NCI-H460 (cell line): ENCODE results near the gene LMBR1. TPM values are rescaled to one million over a fixed set of nuclear protein-coding genes. Genes with fewer than 3 reads are reported as not detected.
"Not testable (repeated sequence)": the region's sequence is repeated elsewhere in the genome, so short reads cannot be mapped to it uniquely, and the experiment has no call there.

Source experiments
- DNase-seq: peaks from one replicate; pipeline ENCODE4 v3.0.0-alpha.2; 2016; ENCODE audit warnings: low read depth; ENCODE audit errors: extremely low read depth
- small RNA-seq, 2 experiments: library from RNA; depleted of rRNA; stranded (forward); fragments of <200 nt; gene quantifications; one replicate each; pipeline ENCODE3, GENCODE V24; 2014
- total RNA-seq: library from RNA; depleted of rRNA; stranded (reverse); fragments of >200 nt; shearing (Covaris generic); gene quantifications from 2 replicates; pipeline ENCODE4 v1.2.3, GENCODE V29; 2014; rRNA removed

Gene LMBR1
- total RNA-seq, 1 experiment from 2014 or later = 53.4 TPM

DNA sequence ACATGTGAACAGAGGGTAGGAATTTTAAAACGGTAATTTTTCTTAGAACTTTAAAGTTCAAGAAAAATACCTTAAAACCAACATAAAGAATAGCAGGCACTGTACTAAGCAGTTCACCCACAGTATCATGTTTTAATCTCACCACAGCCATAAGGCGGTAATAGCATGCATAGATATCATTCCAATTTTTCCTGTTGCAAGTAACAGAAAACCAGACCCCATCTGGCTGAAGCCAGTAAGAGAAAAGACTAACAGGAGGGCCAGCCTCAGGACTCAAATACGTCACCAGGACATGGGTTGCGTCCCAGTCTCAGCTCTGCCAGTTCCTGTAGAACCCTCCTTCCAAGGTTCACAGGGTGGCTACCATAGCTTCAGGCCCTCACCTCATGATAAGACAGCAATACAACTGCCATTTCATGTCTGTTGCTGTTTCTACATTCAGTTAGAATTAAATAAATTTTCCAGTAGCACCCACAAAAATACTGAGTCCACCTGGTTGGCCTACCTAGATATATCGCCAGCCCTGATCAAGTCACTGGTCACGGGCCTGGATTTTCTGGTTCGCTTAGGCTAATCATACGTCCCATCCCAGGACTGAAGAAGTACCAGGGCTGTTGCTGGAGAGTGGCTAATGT, 254.4 kb downstream of the LMBR1 start:
- no peak for DNase-seq

- not testable (repeated sequence) for DNase-seq
Observed at GRCh38 chr7:156637093-156637492, 255.9 kb downstream of the LMBR1 start.

GRCh38 chr7:156635529-156636385, 257.2 kb downstream of the LMBR1 start:
- no peak for DNase-seq

GRCh38 chr7:156634117-156634516, 258.9 kb downstream of the LMBR1 start:
- DNase-seq = no peak

DNA sequence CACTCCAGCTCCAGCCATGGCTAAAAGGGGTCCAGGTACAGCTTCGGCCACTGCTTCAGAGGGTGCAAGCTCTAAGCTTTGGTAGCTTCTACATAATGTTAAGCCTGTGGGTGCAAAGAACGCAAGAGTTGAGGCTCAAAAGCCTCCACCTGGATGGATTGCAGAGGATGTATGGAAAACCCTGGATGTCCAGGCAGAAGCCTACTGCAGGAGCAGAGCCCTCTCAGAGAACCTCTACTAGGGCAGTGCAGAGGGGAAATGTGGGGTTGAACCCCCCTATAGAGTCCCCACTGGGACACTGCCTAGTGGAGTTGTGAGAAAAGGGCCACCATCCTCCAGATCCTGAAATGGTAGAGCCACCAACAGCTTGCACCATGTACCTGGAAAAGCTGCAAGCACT, 263.1 kb downstream of the LMBR1 start:
- no peak for DNase-seq

DNA sequence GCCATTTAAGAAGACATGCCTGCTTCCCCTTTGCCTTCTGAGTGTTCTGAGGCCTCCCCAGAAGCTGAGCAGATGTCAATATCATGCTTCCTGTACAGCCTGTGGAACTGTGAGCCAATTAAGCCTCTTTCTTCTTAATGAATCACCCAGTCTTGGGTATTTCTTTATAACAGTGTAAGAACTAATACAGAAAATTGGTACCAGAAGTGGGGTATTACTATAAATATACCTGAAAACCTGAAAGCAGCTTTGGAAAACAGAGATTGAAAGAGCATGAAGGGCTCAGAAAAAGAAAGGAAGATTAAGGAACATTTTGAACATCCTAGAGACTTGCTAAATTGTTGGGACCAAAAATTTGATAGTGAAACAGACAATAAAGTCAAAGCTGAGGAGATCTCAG, 264.4 kb downstream of the LMBR1 start:
- no peak for DNase-seq

Small RNAs within 50 kb of the gene (small RNA-seq; reads per million reads assigned to genes)
- gene RNU4-31P = 0 to 0.06 reads per million in 2 experiments

Other genes starting within 250 kb of the LMBR1 start
- gene NOM1, start 56.5 kb upstream of the LMBR1 start, total RNA-seq = 10.7 and 15.1 TPM in 2 replicates
- 1.8 and 2.7 TPM in 2 replicates for gene MNX1, start 117.5 kb upstream of the LMBR1 start, total RNA-seq
- gene UBE3C, start 245.7 kb upstream of the LMBR1 start, total RNA-seq = 78.6 and 96.9 TPM in 2 replicates